ENCODE measurements around the gene ITGA3. TPM values are rescaled to one million over a fixed set of nuclear protein-coding genes. Genes with fewer than 3 reads are reported as not detected.

Gene ITGA3
- total RNA-seq, 1 experiment from 2014 or later = 14.7 TPM

GRCh38 chr17:50108556-50108955 lies 52.6 kb downstream of the ITGA3 start:
- POLR2A ChIA-PET = no interaction called here
- Histone ChIP-seq H3K27me3 (replicated peaks; ENCODE audit: control insufficient read depth, insufficient read depth, low read length) (no peaks in the 10 kb centered on the region), H3K4me1 (peaks cover 22% of the 10 kb centered on the region), H3K4me3 (ENCODE audit: low read depth, low read length) (no peak overlapping the region), H3K36me3 (ENCODE audit: control insufficient read depth, insufficient read depth, low read length) (no peaks in the 10 kb centered on the region), H3K9me3 (no peaks in the 10 kb centered on the region)
- Mint-ChIP-seq H3K27ac (ENCODE audit: unreplicated experiment) (no peak overlapping the region), H3K4me3 (ENCODE audit: unreplicated experiment) (no peak overlapping the region), H3K36me3 (ENCODE audit: insufficient read depth, unreplicated experiment) (no peaks in the 10 kb centered on the region), H3K4me1 (ENCODE audit: low read depth, unreplicated experiment) (no peaks in the 10 kb centered on the region), H3K9me3 (ENCODE audit: unreplicated experiment) (no peaks in the 10 kb centered on the region), H3K27me3 (ENCODE audit: insufficient read depth, unreplicated experiment) (no peaks in the 10 kb centered on the region)
- DNase-seq = no peak
- CTCF ChIA-PET = no interaction called here
- intact Hi-C loops (cut with micrococcal nuclease; ENCODE audit: unreplicated experiment) = no loop called here
- BruUV-seq (replicated peaks) = no TSS peak
- no peak for TF ChIP-seq CTCF (IDR thresholded peaks at IDR 0.05; ENCODE audit: insufficient read depth in 1 of 2, low read depth in 1 of 2, low read length in 1 of 2, severe bottlenecking in 1 of 2, unreplicated experiment in 1 of 2)

DNA sequence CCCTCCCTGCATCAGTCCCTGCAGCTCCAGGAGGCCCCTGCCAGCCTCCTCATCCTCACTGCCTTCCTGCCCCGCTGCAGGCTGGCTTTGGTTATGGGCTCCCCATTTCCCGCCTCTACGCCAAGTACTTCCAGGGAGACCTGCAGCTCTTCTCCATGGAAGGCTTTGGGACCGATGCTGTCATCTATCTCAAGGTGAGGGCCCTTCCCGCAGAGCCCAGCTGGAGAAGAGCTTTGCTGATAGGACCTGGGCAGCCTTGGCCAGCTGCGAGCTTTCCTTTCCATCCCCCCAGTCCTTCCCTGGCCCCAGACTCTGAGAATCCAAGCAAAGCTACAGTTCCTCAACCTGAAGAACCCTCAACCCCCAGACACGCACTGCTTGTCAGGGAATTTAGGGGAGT lies 53.3 kb downstream of the ITGA3 start:
- BruUV-seq (replicated peaks) = no TSS peak
- POLR2A ChIA-PET = no interaction called here
- Histone ChIP-seq H3K27me3 (replicated peaks; ENCODE audit: control insufficient read depth, insufficient read depth, low read length) (no peaks in the 10 kb centered on the region), H3K4me1 (peaks cover 24% of the 10 kb centered on the region), H3K4me3 (ENCODE audit: low read depth, low read length) (no peak overlapping the region), H3K36me3 (ENCODE audit: control insufficient read depth, insufficient read depth, low read length) (no peaks in the 10 kb centered on the region), H3K9me3 (no peaks in the 10 kb centered on the region)
- Mint-ChIP-seq H3K4me3 (ENCODE audit: unreplicated experiment) (no peak overlapping the region), H3K36me3 (ENCODE audit: insufficient read depth, unreplicated experiment) (no peaks in the 10 kb centered on the region), H3K27ac (ENCODE audit: unreplicated experiment) (no peak overlapping the region), H3K4me1 (ENCODE audit: low read depth, unreplicated experiment) (no peaks in the 10 kb centered on the region), H3K27me3 (ENCODE audit: insufficient read depth, unreplicated experiment) (no peaks in the 10 kb centered on the region), H3K9me3 (ENCODE audit: unreplicated experiment) (no peaks in the 10 kb centered on the region)
- intact Hi-C loops (cut with micrococcal nuclease; ENCODE audit: unreplicated experiment) = no loop called here
- no peak for DNase-seq
- TF ChIP-seq CTCF (IDR thresholded peaks at IDR 0.05; ENCODE audit: insufficient read depth in 1 of 2, low read depth in 1 of 2, low read length in 1 of 2, severe bottlenecking in 1 of 2, unreplicated experiment in 1 of 2) = no peak
- CTCF ChIA-PET = no interaction called here

GRCh38 chr17:50109785-50110184 lies 53.9 kb downstream of the ITGA3 start:
- H3K4me1 Mint-ChIP-seq (ENCODE audit: low read depth, unreplicated experiment) = no peaks in the 10 kb centered on the region
- no peak for DNase-seq
- POLR2A ChIA-PET = no interaction called here
- TF ChIP-seq CTCF (IDR thresholded peaks at IDR 0.05; ENCODE audit: insufficient read depth in 1 of 2, low read depth in 1 of 2, low read length in 1 of 2, severe bottlenecking in 1 of 2, unreplicated experiment in 1 of 2) = no peak
- no peak overlapping the region for H3K27ac Mint-ChIP-seq (ENCODE audit: unreplicated experiment)
- no peaks in the 10 kb centered on the region for H3K36me3 Mint-ChIP-seq (ENCODE audit: insufficient read depth, unreplicated experiment)
- Histone ChIP-seq H3K4me1 (peaks cover 24% of the 10 kb centered on the region), H3K36me3 (ENCODE audit: control insufficient read depth, insufficient read depth, low read length) (no peaks in the 10 kb centered on the region), H3K27me3 (replicated peaks; ENCODE audit: control insufficient read depth, insufficient read depth, low read length) (no peaks in the 10 kb centered on the region), H3K9me3 (no peaks in the 10 kb centered on the region), H3K4me3 (ENCODE audit: low read depth, low read length) (no peak overlapping the region)
- CTCF ChIA-PET = no interaction called here
- H3K27me3 Mint-ChIP-seq (ENCODE audit: insufficient read depth, unreplicated experiment) = no peaks in the 10 kb centered on the region
- no peak overlapping the region for H3K4me3 Mint-ChIP-seq (ENCODE audit: unreplicated experiment)
- H3K9me3 Mint-ChIP-seq (ENCODE audit: unreplicated experiment) = no peaks in the 10 kb centered on the region
- BruUV-seq (replicated peaks) = no TSS peak
- intact Hi-C loops (cut with micrococcal nuclease; ENCODE audit: unreplicated experiment) = no loop called here

Data from Caco-2 (cell line).